H9 (cell line): ENCODE results near the gene SEMA5A. TPM values are rescaled to one million over a fixed set of nuclear protein-coding genes. Genes with fewer than 3 reads are reported as not detected.

Experiments used
- DNase-seq: peaks from one replicate; pipeline ENCODE4 v3.0.0-alpha.2; 2017
- H2AFZ ChIP-seq: one replicate; pipeline ENCODE4 v1.6.1; 2013; ENCODE audit warnings: mild to moderate bottlenecking, low read length, control low read depth, moderate library complexity
- H2AK5ac ChIP-seq: 2 replicates; pipeline ENCODE4 v1.6.1; 2013; ENCODE audit warnings: low read length, control low read depth, mixed read lengths; ENCODE audit not compliant: insufficient read length
- H2BK120ac ChIP-seq: one replicate; pipeline ENCODE4 v1.6.1; 2013; ENCODE audit warnings: low read depth, mild to moderate bottlenecking, low read length, control low read depth, inconsistent platforms; ENCODE audit not compliant: poor library complexity, severe bottlenecking
- H2BK12ac ChIP-seq: 2 replicates; pipeline ENCODE4 v1.6.1; 2013; ENCODE audit warnings: low read length, control low read depth, mixed read lengths, low read depth; ENCODE audit not compliant: insufficient read length
- H2BK15ac ChIP-seq: 2 replicates; pipeline ENCODE4 v1.6.1; 2013; ENCODE audit warnings: low read depth, low read length, control low read depth
- H2BK20ac ChIP-seq: one replicate; pipeline ENCODE4 v1.6.1; 2013; ENCODE audit warnings: low read depth, mild to moderate bottlenecking, low read length, control low read depth, inconsistent platforms; ENCODE audit not compliant: poor library complexity, severe bottlenecking
- H2BK5ac ChIP-seq: 2 replicates; pipeline ENCODE4 v1.6.1; 2013; ENCODE audit warnings: low read length, control low read depth, mixed read lengths; ENCODE audit not compliant: insufficient read length
- H3K14ac ChIP-seq: 2 replicates; pipeline ENCODE4 v1.6.1; 2013; ENCODE audit warnings: low read length, control low read depth; ENCODE audit not compliant: insufficient read depth
- H3K18ac ChIP-seq: 2 replicates; pipeline ENCODE4 v1.6.1; 2013; ENCODE audit warnings: low read depth, mild to moderate bottlenecking, mixed read lengths, low read length, control low read depth; ENCODE audit not compliant: insufficient read length
- H3K23ac ChIP-seq: 2 replicates; pipeline ENCODE4 v1.6.1; 2013; ENCODE audit warnings: low read length, control low read depth, mixed read lengths, low read depth; ENCODE audit not compliant: insufficient read length
- H3K23me2 ChIP-seq: 2 replicates; pipeline ENCODE4 v1.6.1; 2013; ENCODE audit warnings: low read depth, mild to moderate bottlenecking, mixed read lengths, low read length, control low read depth; ENCODE audit not compliant: insufficient read length, poor library complexity, severe bottlenecking
- H3K27ac ChIP-seq: 2 replicates; pipeline ENCODE4 v1.5.1; 2013; ENCODE audit warnings: low read length, control low read depth, mixed read lengths, low read depth; ENCODE audit not compliant: insufficient read length
- H3K27me3 ChIP-seq: 2 replicates; pipeline ENCODE4 v1.6.1; 2013; ENCODE audit warnings: low read length, control low read depth, inconsistent platforms; ENCODE audit not compliant: insufficient read depth
- H3K4ac ChIP-seq: 2 replicates; pipeline ENCODE4 v1.6.1; 2013; ENCODE audit warnings: low read depth, mild to moderate bottlenecking, control low read depth, inconsistent platforms, low read length, moderate library complexity
- H3K4me1 ChIP-seq: 2 replicates; pipeline ENCODE4 v1.6.1; 2013; ENCODE audit warnings: low read length, control low read depth, inconsistent platforms; ENCODE audit not compliant: insufficient read depth
- H3K4me2 ChIP-seq: 2 replicates; pipeline ENCODE4 v1.6.1; 2013; ENCODE audit warnings: low read length, control low read depth, mixed read lengths; ENCODE audit not compliant: insufficient read length, insufficient read depth
- H3K56ac ChIP-seq: 2 replicates; pipeline ENCODE4 v1.6.1; 2013; ENCODE audit warnings: low read depth, mild to moderate bottlenecking, mixed read lengths, low read length, control low read depth; ENCODE audit not compliant: insufficient read length
- H3K79me1 ChIP-seq: 2 replicates; pipeline ENCODE4 v1.6.1; 2013; ENCODE audit warnings: low read depth, mild to moderate bottlenecking, moderate library complexity, low read length, control low read depth, inconsistent platforms; ENCODE audit not compliant: insufficient read depth, poor library complexity, severe bottlenecking
- H3K79me2 ChIP-seq: 2 replicates; pipeline ENCODE4 v1.6.1; 2013; ENCODE audit warnings: low read length, control low read depth, inconsistent platforms; ENCODE audit not compliant: insufficient read depth
- H3K9ac ChIP-seq: 2 replicates; pipeline ENCODE4 v1.6.1; 2013; ENCODE audit warnings: low read length, control low read depth, mixed read lengths; ENCODE audit not compliant: insufficient read length; ENCODE audit errors: extremely low read depth
- H3K9me3 ChIP-seq: one replicate; pipeline ENCODE4 v1.6.1; 2013; ENCODE audit warnings: low read depth, low read length, inconsistent platforms; ENCODE audit not compliant: control insufficient read depth
- H3T11ph ChIP-seq: one replicate; pipeline ENCODE4 v1.6.1; 2013; ENCODE audit warnings: mild to moderate bottlenecking, low read length, control low read depth, inconsistent platforms
- H4K20me1 ChIP-seq: one replicate; pipeline ENCODE4 v1.6.1; 2013; ENCODE audit not compliant: control insufficient read depth, insufficient read length, insufficient read depth
- H4K5ac ChIP-seq: 2 replicates; pipeline ENCODE4 v1.6.1; 2013; ENCODE audit warnings: low read depth, mild to moderate bottlenecking, mixed read lengths, low read length, control low read depth; ENCODE audit not compliant: insufficient read length
- H4K8ac ChIP-seq: replicated peaks from 2 replicates; pipeline ENCODE4 v1.6.1; 2013; ENCODE audit warnings: low read length, control low read depth, mixed read lengths, low read depth; ENCODE audit not compliant: insufficient read length
- H4K91ac ChIP-seq: 2 replicates; pipeline ENCODE4 v1.6.1; 2013; ENCODE audit warnings: low read depth, mild to moderate bottlenecking, moderate library complexity, mixed read lengths, low read length, control low read depth; ENCODE audit not compliant: insufficient read length
- H3K27ac Mint-ChIP-seq, 3 experiments: 2 replicates in 2 of 3; 3 replicates in 1 of 3; pipeline ENCODE4 v1.8.0; 2020 to 2021; ENCODE audit warnings: mixed read lengths in 3 of 3, mild to moderate bottlenecking in 1 of 3, moderate library complexity in 1 of 3
- H3K27me3 Mint-ChIP-seq: 2 replicates; pipeline ENCODE4 v1.8.0; 2021; ENCODE audit warnings: low read depth, mild to moderate bottlenecking, moderate library complexity, mixed read lengths
- H3K36me3 Mint-ChIP-seq, 3 experiments: 2 replicates in 2 of 3; 3 replicates in 1 of 3; pipeline ENCODE4 v1.8.0; 2020 to 2021; ENCODE audit warnings: low read depth in 3 of 3, mixed read lengths in 3 of 3; ENCODE audit not compliant: insufficient read depth in 1 of 3
- H3K4me1 Mint-ChIP-seq, 2 experiments: 2 replicates each; pipeline ENCODE4 v1.8.0; 2020; ENCODE audit warnings: mixed read lengths in 2 of 2
- H3K4me3 Mint-ChIP-seq, 2 experiments: 2 replicates in 1 of 2; 3 replicates in 1 of 2; pipeline ENCODE4 v1.8.0; 2020 to 2021; ENCODE audit warnings: mild to moderate bottlenecking in 2 of 2, mixed read lengths in 2 of 2, moderate library complexity in 1 of 2
- H3K9me3 Mint-ChIP-seq, 2 experiments: 2 replicates in 1 of 2; 3 replicates in 1 of 2; pipeline ENCODE4 v1.8.0; 2020; ENCODE audit warnings: mild to moderate bottlenecking in 2 of 2, mixed read lengths in 2 of 2, moderate library complexity in 1 of 2
- CTCF ChIP-seq: fragments of 200-600 bp; sonication (generic); conservative IDR thresholded peaks from 3 replicates; pipeline ENCODE4 v1.8.0; 2021; ENCODE audit warnings: antibody characterized with exemption, mild to moderate bottlenecking
- WGBS: extraction: QIAGEN DNeasy Blood & Tissue Kit; methylation state at CpG from one replicate; pipeline ENCODE4 v1.1.7; 2013; ENCODE audit warnings: missing lambda C conversion rate, low lambda C conversion rate, mixed read lengths; ENCODE audit not compliant: insufficient read length; ENCODE audit errors: extremely low coverage; 5-methylcytosine and 5-hydroxymethylcytosine counted together
- total RNA-seq: library from RNA; stranded (reverse); gene quantifications from 2 replicates; pipeline ENCODE4 v1.2.1, GENCODE V29; 2021

Gene SEMA5A
- total RNA-seq, 1 experiment from 2014 or later = 4.3 TPM

GRCh38 chr5:9572246-9572645 is 26.4 kb upstream of the SEMA5A start:
- Histone ChIP-seq H3K4ac (no peak overlapping the region), H3K27me3 (no peaks in the 10 kb centered on the region), H3K79me2 (no peaks in the 10 kb centered on the region), H4K20me1 (no peaks in the 10 kb centered on the region), H4K8ac (no peak overlapping the region), H2AK5ac (no peak overlapping the region), H2BK12ac (no peak overlapping the region), H3K9me3 (no peaks in the 10 kb centered on the region), H3T11ph (no peak overlapping the region), H2BK20ac (no peak overlapping the region), H3K27ac (no peak overlapping the region), H3K9ac (no peak overlapping the region), H3K56ac (no peak overlapping the region), H3K79me1 (no peaks in the 10 kb centered on the region), H3K4me2 (no peak overlapping the region), H3K18ac (no peak overlapping the region), H3K4me1 (no peaks in the 10 kb centered on the region), H4K91ac (no peak overlapping the region), H2BK5ac (no peak overlapping the region), H2BK15ac (no peak overlapping the region), H2BK120ac (no peak overlapping the region), H3K14ac (no peak overlapping the region), H3K23ac (no peak overlapping the region), H2AFZ (no peak overlapping the region), H4K5ac (no peak overlapping the region), H3K23me2 (no peaks in the 10 kb centered on the region)
- no CpG with 5 or more reads among the region's 8 CpGs for WGBS
- Mint-ChIP-seq H3K9me3 (no peaks in the 10 kb centered on the region), H3K27me3 (peaks cover 1% of the 10 kb centered on the region; the same call in 1 of the 2 replicates), H3K27ac (no peak overlapping the region), H3K4me1 (no peaks in the 10 kb centered on the region), H3K4me3 (no peak overlapping the region), H3K36me3 (no peaks in the 10 kb centered on the region; a peak in 1 of 7 replicates)
- TF ChIP-seq CTCF = no peak
- DNase-seq = no peak
